ENCODE data around the gene IDH3B.

Gene IDH3B

GRCh38 chr20:2706688-2707352 lies 42.8 kb upstream of the IDH3B start:
- no peak overlapping the region for H3K27ac ChIP-seq

GRCh38 chr20:2705931-2706645 lies 42.1 kb upstream of the IDH3B start:
- no peak overlapping the region for H3K27ac ChIP-seq
- TF ChIP-seq ZFX (IDR thresholded peaks at IDR 0.05; ENCODE audit: borderline replicate concordance) = no peak
- TF ChIP-seq, protein P1, sequence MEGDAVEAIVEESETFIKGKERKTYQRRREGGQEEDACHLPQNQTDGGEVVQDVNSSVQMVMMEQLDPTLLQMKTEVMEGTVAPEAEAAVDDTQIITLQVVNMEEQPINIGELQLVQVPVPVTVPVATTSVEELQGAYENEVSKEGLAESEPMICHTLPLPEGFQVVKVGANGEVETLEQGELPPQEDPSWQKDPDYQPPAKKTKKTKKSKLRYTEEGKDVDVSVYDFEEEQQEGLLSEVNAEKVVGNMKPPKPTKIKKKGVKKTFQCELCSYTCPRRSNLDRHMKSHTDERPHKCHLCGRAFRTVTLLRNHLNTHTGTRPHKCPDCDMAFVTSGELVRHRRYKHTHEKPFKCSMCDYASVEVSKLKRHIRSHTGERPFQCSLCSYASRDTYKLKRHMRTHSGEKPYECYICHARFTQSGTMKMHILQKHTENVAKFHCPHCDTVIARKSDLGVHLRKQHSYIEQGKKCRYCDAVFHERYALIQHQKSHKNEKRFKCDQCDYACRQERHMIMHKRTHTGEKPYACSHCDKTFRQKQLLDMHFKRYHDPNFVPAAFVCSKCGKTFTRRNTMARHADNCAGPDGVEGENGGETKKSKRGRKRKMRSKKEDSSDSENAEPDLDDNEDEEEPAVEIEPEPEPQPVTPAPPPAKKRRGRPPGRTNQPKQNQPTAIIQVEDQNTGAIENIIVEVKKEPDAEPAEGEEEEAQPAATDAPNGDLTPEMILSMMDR (IDR thresholded peaks at IDR 0.05) = no peak

More at GRCh38 chr20:2706688-2707352, 42.8 kb upstream of the IDH3B start:
- TF ChIP-seq, protein P1 (IDR thresholded peaks at IDR 0.05) = no peak
- TF ChIP-seq ZFX (IDR thresholded peaks at IDR 0.05; ENCODE audit: borderline replicate concordance) = no peak

- no peak for TF ChIP-seq ZFX (IDR thresholded peaks at IDR 0.05; ENCODE audit: borderline replicate concordance)
- TF ChIP-seq, protein P1 (IDR thresholded peaks at IDR 0.05) = no peak
- no peak overlapping the region for H3K27ac ChIP-seq
Measured at GRCh38 chr20:2703716-2704475, 39.9 kb upstream of the IDH3B start.

GRCh38 chr20:2701671-2702081 lies 37.7 kb upstream of the IDH3B start:
- TF ChIP-seq, protein P1 (IDR thresholded peaks at IDR 0.05) = no peak
- no peak for TF ChIP-seq ZFX (IDR thresholded peaks at IDR 0.05; ENCODE audit: borderline replicate concordance)
- no peak overlapping the region for H3K27ac ChIP-seq

- TF ChIP-seq ZFX (IDR thresholded peaks at IDR 0.05; ENCODE audit: borderline replicate concordance) = no peak
- H3K27ac ChIP-seq = no peak overlapping the region
Measured at GRCh38 chr20:2700913-2701620, 37.1 kb upstream of the IDH3B start.

DNA sequence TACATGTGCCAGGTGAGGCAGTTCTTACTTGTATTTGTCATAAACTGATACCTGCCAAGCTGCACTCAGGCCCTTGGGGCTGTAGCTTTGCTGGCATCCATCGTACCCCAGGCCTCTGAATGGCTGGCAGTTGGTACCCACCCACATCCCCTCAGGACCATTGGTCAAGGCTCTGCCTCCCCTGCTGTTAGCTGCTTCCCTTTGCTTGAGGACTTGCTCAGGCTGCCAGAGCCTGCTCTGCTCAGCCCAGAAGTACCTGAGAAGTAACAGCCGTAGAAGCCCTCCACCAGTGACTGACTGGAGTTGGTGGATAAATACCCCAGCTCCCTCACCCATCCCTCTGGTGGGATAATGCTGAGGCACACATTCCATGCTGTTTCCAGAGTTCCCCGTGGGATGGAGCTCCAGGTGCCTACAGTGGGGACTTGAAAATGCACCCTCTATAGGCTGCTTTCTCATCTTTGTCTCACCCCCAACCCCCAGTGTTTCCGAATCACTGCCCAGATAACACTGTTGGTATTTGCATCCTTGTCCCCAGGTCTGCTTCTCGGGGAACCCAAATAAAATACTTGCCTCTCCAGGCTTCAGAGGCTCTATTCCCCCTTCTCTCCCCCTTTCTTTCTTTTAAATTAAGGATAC lies 35.9 kb upstream of the IDH3B start:
- no peak overlapping the region for H3K27ac ChIP-seq
- TF ChIP-seq, protein P1 (IDR thresholded peaks at IDR 0.05) = no peak
- TF ChIP-seq ZFX (IDR thresholded peaks at IDR 0.05; ENCODE audit: borderline replicate concordance) = no peak

DNA sequence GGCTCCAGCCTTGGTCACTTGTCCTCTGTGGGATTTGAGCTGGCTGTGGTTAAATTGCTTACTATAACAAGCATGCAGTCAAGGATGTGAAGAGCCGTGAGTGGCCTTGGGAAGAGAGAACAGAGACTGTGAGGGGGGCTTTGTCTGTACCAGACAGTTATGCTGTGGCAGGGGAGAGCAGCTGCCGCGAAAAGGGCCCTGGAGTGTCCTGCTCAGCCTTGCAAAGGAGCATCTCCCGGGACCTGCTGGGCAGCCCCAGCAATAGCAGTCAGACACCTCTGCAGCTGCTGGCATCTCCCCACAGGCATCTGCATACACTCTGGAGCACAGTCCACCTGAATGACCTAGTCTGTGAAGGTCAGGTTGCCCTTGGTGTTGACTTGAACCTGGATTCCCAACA lies 34.9 kb upstream of the IDH3B start:
- no peak for TF ChIP-seq ZFX (IDR thresholded peaks at IDR 0.05; ENCODE audit: borderline replicate concordance)
- TF ChIP-seq, protein P1 (IDR thresholded peaks at IDR 0.05) = no peak

More for the DNA sequence above, 34.9 kb upstream of the IDH3B start:
- no peak overlapping the region for H3K27ac ChIP-seq
